Measurements from ENCODE around the gene SMIM43.

SMIM43 gene

DNA sequence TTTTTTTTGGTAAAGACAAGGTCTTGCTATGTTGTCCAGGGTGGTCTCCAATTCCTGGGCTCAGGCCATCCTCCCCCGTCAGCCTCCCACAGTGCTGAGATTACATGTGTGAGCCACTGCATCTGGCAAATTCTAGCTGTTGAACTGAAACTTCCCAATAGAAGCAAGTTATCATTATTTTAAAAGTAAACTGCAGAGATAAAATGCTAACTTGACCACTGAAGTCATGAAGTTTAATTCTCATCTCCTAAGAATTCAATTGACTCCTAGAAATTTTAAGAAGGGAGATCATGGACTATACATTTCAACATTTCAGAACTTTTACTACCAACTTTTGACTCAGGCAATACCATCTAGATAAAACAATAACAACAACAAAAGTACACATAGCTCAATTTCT lies 24.5 kb upstream of the SMIM43 start:
- TF ChIP-seq, protein P1, sequence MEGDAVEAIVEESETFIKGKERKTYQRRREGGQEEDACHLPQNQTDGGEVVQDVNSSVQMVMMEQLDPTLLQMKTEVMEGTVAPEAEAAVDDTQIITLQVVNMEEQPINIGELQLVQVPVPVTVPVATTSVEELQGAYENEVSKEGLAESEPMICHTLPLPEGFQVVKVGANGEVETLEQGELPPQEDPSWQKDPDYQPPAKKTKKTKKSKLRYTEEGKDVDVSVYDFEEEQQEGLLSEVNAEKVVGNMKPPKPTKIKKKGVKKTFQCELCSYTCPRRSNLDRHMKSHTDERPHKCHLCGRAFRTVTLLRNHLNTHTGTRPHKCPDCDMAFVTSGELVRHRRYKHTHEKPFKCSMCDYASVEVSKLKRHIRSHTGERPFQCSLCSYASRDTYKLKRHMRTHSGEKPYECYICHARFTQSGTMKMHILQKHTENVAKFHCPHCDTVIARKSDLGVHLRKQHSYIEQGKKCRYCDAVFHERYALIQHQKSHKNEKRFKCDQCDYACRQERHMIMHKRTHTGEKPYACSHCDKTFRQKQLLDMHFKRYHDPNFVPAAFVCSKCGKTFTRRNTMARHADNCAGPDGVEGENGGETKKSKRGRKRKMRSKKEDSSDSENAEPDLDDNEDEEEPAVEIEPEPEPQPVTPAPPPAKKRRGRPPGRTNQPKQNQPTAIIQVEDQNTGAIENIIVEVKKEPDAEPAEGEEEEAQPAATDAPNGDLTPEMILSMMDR (IDR thresholded peaks at IDR 0.05; ENCODE audit: insufficient read depth, low read length, poor library complexity, severe bottlenecking) = no peak
- no peak for DNase-seq (ENCODE audit: extremely low read depth, insufficient read length)
- Histone ChIP-seq H3K4me3 (replicated peaks; ENCODE audit: low read depth, low read length) (no peak overlapping the region), H3K27me3 (replicated peaks; ENCODE audit: control insufficient read depth, insufficient read depth, low read length) (no peaks in the 10 kb centered on the region), H3K36me3 (ENCODE audit: control insufficient read depth, insufficient read depth, low read length) (no peaks in the 10 kb centered on the region)

DNA sequence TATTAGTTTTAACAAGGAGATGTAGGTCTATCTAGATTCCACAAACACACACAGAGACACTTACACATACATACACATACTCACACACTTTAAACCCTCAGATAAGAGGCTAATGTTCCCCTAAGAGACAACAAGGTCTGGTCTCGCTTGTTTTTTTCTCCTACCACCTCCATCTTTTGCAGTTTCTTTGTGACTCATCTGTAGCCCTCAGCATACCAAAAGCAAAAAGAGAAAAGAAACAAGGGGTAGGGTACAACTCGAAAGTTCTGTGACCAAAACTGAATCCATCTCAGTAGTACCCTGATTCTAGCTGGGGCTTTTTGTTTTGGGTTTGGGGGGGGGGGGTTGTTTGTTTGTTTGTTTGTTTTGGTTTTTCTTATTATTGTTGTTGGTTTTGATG lies 23.9 kb upstream of the SMIM43 start:
- TF ChIP-seq, protein P1 (IDR thresholded peaks at IDR 0.05; ENCODE audit: insufficient read depth, low read length, poor library complexity, severe bottlenecking) = no peak
- H3K27me3 ChIP-seq (replicated peaks; ENCODE audit: control insufficient read depth, insufficient read depth, low read length) = no peaks in the 10 kb centered on the region
- H3K4me3 ChIP-seq (replicated peaks; ENCODE audit: low read depth, low read length) = no peak overlapping the region
- DNase-seq (ENCODE audit: extremely low read depth, insufficient read length) = no peak
- H3K36me3 ChIP-seq (ENCODE audit: control insufficient read depth, insufficient read depth, low read length) = no peaks in the 10 kb centered on the region

DNA sequence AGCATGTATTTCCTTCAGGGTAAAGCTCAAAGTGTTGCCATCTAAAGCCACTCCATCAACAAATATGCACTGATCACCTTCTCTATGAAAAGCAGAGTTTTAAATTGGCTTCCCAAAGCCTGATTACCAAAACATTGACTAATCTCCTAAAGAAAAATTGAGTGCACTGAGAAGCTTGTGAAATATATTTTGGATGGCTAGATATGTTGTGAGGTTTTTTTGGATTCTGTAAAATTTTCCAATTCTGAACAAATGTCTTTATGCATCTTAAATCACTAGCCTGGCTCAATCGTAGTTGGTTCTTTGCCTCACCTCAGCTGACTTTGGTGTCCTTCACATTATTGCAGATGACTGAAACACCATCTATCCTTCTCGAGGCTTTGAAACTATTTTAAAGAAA lies 21.3 kb upstream of the SMIM43 start:
- Histone ChIP-seq H3K27me3 (replicated peaks; ENCODE audit: control insufficient read depth, insufficient read depth, low read length) (no peaks in the 10 kb centered on the region), H3K36me3 (ENCODE audit: control insufficient read depth, insufficient read depth, low read length) (no peaks in the 10 kb centered on the region), H3K4me3 (replicated peaks; ENCODE audit: low read depth, low read length) (no peak overlapping the region)
- TF ChIP-seq, protein P1 (IDR thresholded peaks at IDR 0.05; ENCODE audit: insufficient read depth, low read length, poor library complexity, severe bottlenecking) = no peak
- no peak for DNase-seq (ENCODE audit: extremely low read depth, insufficient read length)

DNA sequence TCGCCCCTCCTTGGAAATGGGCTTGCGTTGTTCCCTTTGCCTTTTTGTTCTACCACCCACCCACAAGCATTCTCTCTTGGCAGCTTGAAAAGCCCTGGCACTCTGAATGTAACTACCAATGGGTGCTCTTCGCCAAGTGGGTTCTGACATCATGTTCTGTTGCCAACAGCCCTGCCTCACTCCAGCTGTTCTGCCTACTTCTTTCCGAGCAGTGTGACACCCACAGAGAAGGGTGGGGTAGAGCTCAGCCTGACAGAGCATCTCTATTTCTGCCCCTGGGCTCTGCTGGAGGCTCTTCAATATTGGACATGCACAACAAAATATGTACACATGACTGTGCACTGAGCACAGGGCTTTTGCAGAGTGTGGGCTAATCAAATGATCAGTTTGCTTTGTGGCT lies 20.5 kb upstream of the SMIM43 start:
- Histone ChIP-seq H3K4me3 (replicated peaks; ENCODE audit: low read depth, low read length) (no peak overlapping the region), H3K36me3 (ENCODE audit: control insufficient read depth, insufficient read depth, low read length) (no peaks in the 10 kb centered on the region), H3K27me3 (replicated peaks; ENCODE audit: control insufficient read depth, insufficient read depth, low read length) (no peaks in the 10 kb centered on the region)
- TF ChIP-seq, protein P1 (IDR thresholded peaks at IDR 0.05; ENCODE audit: insufficient read depth, low read length, poor library complexity, severe bottlenecking) = no peak
- DNase-seq (ENCODE audit: extremely low read depth, insufficient read length) = no peak

DNA sequence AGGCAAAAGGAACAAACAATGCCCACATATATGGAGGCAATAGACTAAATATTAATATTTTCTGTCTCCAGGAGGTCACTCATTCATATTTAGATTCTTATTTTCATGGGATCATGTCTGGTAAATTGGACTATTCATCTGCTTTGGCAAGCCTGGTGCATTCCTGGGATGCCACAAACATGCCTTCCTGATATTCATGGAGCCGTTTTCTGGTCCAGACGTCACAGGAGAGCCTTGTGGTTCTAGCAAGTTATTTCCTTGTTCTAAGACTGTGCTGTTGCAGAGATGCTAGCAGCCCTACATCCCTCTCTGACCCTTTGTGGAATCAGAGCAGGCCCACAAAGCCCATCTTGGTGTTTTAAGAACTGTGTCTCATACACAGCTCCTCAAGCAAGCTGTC lies 20.0 kb upstream of the SMIM43 start:
- TF ChIP-seq, protein P1 (IDR thresholded peaks at IDR 0.05; ENCODE audit: insufficient read depth, low read length, poor library complexity, severe bottlenecking) = no peak
- Histone ChIP-seq H3K36me3 (ENCODE audit: control insufficient read depth, insufficient read depth, low read length) (no peaks in the 10 kb centered on the region), H3K27me3 (replicated peaks; ENCODE audit: control insufficient read depth, insufficient read depth, low read length) (no peaks in the 10 kb centered on the region), H3K4me3 (replicated peaks; ENCODE audit: low read depth, low read length) (no peak overlapping the region)
- no peak for DNase-seq (ENCODE audit: extremely low read depth, insufficient read length)

DNA sequence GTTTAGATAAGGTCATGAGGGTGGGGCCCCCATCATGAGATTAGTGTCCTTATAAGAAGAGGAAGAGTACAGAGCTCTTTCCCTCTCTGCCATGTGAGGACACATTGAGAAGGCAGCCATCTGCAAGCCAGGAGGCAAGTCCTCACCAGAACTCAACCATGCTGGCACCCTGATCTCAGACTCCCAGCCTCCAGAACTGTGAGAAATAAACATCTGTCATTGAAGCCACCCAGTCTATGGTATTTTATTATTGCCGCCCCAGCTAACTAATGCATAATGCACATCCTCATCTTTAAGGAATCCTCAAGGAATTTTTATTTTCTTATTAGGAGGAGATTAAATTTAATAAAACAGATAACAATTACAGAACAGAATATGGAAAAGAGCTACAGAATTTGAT lies 19.4 kb upstream of the SMIM43 start:
- TF ChIP-seq, protein P1 (IDR thresholded peaks at IDR 0.05; ENCODE audit: insufficient read depth, low read length, poor library complexity, severe bottlenecking) = no peak

More for the DNA sequence above, 19.4 kb upstream of the SMIM43 start:
- Histone ChIP-seq H3K27me3 (replicated peaks; ENCODE audit: control insufficient read depth, insufficient read depth, low read length) (no peaks in the 10 kb centered on the region), H3K36me3 (ENCODE audit: control insufficient read depth, insufficient read depth, low read length) (no peaks in the 10 kb centered on the region), H3K4me3 (replicated peaks; ENCODE audit: low read depth, low read length) (no peak overlapping the region)
- DNase-seq (ENCODE audit: extremely low read depth, insufficient read length) = no peak

Data from GM06990 (cell line).